Effector memory CD8-positive, alpha-beta T cell (primary cell): ENCODE data around the gene STARD13.

ENCODE experiments used
- ATAC-seq: fragments of 150-1000 bp; cut with Tn5 transposase; replicated peaks from 2 replicates; pipeline ENCODE4 v1.10.0; 2021; ENCODE audit warnings: mild to moderate bottlenecking, moderate library complexity
- DNase-seq, 3 experiments: peaks; one replicate each; pipeline ENCODE4 v3.0.0; 2021
- H3K27ac Mint-ChIP-seq, 2 donors: one replicate each; pipeline ENCODE4 v1.8.0; 2022; ENCODE audit warnings: mild to moderate bottlenecking in 2 of 2, mixed read lengths in 2 of 2, moderate library complexity in 2 of 2
- H3K27me3 Mint-ChIP-seq, 2 donors: one replicate each; pipeline ENCODE4 v1.8.0; 2022; ENCODE audit warnings: mixed read lengths in 2 of 2
- H3K36me3 Mint-ChIP-seq: one replicate; pipeline ENCODE4 v1.8.0; 2022; ENCODE audit warnings: mild to moderate bottlenecking, moderate library complexity, mixed read lengths; ENCODE audit not compliant: insufficient read depth
- H3K4me1 Mint-ChIP-seq, 2 donors: one replicate each; pipeline ENCODE4 v1.8.0; 2022; ENCODE audit warnings: low read depth in 2 of 2, mixed read lengths in 2 of 2
- H3K4me3 Mint-ChIP-seq, 2 donors: one replicate each; pipeline ENCODE4 v1.8.0; 2022; ENCODE audit warnings: mild to moderate bottlenecking in 2 of 2, mixed read lengths in 2 of 2, moderate library complexity in 2 of 2
- H3K9me3 Mint-ChIP-seq, 2 donors: one replicate each; pipeline ENCODE4 v1.8.0; 2022; ENCODE audit warnings: mixed read lengths in 2 of 2

Gene STARD13

DNA sequence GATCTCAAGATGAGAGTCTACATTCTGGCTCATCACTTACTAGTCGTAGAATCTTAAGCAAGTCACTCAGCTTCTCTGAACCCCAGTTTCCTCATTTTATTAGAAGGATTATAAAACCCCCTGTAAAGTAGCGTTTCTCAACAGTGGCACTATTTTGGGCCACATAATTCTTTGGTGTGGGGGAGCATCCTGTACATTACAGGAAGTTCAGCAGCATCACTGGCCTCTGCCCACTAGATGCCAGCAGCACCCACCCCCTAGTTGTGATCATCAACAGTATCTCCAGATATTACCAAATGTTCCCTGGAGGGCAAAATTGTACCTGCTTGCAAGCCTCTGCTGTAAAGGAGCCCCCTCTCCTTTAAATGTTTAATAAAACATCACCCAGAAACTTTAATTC, 22.6 kb downstream of the STARD13 start:
- no peaks in the 10 kb centered on the region for H3K36me3 Mint-ChIP-seq
- H3K4me1 Mint-ChIP-seq, result no peaks in the 10 kb centered on the region
- peaks cover 27 to 39% of the 10 kb centered on the region in 2 donors for H3K27me3 Mint-ChIP-seq
- DNase-seq (no peak), ATAC-seq (no peak)
- no peak overlapping the region for H3K27ac Mint-ChIP-seq
- no peak overlapping the region for H3K4me3 Mint-ChIP-seq
- no peaks in the 10 kb centered on the region for H3K9me3 Mint-ChIP-seq

GRCh38 chr13:33262594-33262993, 23.0 kb downstream of the STARD13 start:
- H3K36me3 Mint-ChIP-seq, result no peaks in the 10 kb centered on the region
- H3K4me1 Mint-ChIP-seq, result no peaks in the 10 kb centered on the region
- no peaks in the 10 kb centered on the region for H3K9me3 Mint-ChIP-seq
- no peak overlapping the region for H3K27ac Mint-ChIP-seq
- no peak for ATAC-seq
- H3K27me3 Mint-ChIP-seq, result peaks cover 24 to 36% of the 10 kb centered on the region in 2 donors
- no peak overlapping the region for H3K4me3 Mint-ChIP-seq
- DNase-seq, result no peak

- ATAC-seq, result no peak
- Mint-ChIP-seq H3K27ac (no peak overlapping the region), H3K9me3 (no peaks in the 10 kb centered on the region)
Measured at GRCh38 chr13:33262062-33262487, 23.5 kb downstream of the STARD13 start.

GRCh38 chr13:33261387-33262061, 24.0 kb downstream of the STARD13 start:
- no peak overlapping the region for H3K4me3 Mint-ChIP-seq
- no peak overlapping the region for H3K27ac Mint-ChIP-seq
- peaks cover 14 to 25% of the 10 kb centered on the region in 2 donors for H3K27me3 Mint-ChIP-seq
- DNase-seq, result no peak
- no peaks in the 10 kb centered on the region for H3K4me1 Mint-ChIP-seq
- H3K36me3 Mint-ChIP-seq, result no peaks in the 10 kb centered on the region
- no peaks in the 10 kb centered on the region for H3K9me3 Mint-ChIP-seq
- no peak for ATAC-seq

More at GRCh38 chr13:33262062-33262487, 23.5 kb downstream of the STARD13 start:
- Mint-ChIP-seq H3K36me3 (no peaks in the 10 kb centered on the region), H3K27me3 (peaks cover 19 to 31% of the 10 kb centered on the region in 2 donors), H3K4me1 (no peaks in the 10 kb centered on the region), H3K4me3 (no peak overlapping the region)
- DNase-seq, result no peak

GRCh38 chr13:33260168-33261098, 25.1 kb downstream of the STARD13 start:
- Mint-ChIP-seq H3K27me3 (peaks cover 14 to 22% of the 10 kb centered on the region in 2 donors), H3K4me3 (no peak overlapping the region), H3K36me3 (no peaks in the 10 kb centered on the region), H3K27ac (no peak overlapping the region), H3K9me3 (no peaks in the 10 kb centered on the region), H3K4me1 (no peaks in the 10 kb centered on the region)
- ATAC-seq, result no peak
- DNase-seq, result no peak

DNA sequence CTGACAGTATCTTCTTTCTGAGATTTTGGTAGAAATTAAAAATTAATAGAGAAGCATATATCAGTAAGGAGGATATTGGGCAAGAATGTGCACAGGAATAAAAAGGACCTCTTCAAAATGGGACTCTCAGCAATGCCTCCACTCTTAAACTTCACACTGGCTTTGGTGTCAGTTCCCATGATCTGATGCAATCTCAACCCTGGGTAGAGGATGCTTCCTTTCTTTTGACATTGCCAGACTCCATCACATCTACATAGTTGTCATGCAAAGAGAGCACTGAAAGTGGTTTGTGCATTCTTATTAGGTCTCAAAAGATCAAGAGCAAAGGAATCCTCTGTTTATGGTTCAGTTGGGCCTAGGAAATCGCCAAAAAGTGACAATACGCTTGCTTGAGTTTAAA, 26.3 kb downstream of the STARD13 start:
- ATAC-seq, result no peak
- peaks cover 11 to 20% of the 10 kb centered on the region in 2 donors for H3K27me3 Mint-ChIP-seq
- DNase-seq, result no peak
- no peaks in the 10 kb centered on the region for H3K9me3 Mint-ChIP-seq
- no peaks in the 10 kb centered on the region for H3K4me1 Mint-ChIP-seq
- no peaks in the 10 kb centered on the region for H3K36me3 Mint-ChIP-seq
- H3K27ac Mint-ChIP-seq, result no peak overlapping the region
- H3K4me3 Mint-ChIP-seq, result no peak overlapping the region

DNA sequence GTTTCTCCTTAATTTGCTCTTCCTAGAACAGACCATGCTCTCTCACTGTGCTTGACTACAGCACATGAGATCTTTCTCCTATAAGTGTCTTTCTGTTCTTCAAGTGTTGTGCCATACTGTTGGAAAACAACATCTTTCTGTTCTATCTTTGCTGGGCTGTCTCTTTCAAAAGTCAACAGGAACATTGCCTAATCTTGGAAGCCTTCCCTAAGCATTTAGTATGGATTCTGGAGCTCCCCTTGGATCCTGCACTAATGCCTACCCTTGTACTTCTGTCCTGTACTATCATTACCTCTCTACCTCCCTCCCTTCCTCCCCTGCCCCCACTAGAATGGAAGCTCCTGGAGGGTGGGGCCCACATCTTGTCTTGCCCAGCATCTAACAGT, 26.8 kb downstream of the STARD13 start:
- no peak overlapping the region for H3K27ac Mint-ChIP-seq
- no peak overlapping the region for H3K4me3 Mint-ChIP-seq
- ATAC-seq (no peak), DNase-seq (no peak)
- H3K36me3 Mint-ChIP-seq, result no peaks in the 10 kb centered on the region
- peaks cover 7 to 20% of the 10 kb centered on the region in 2 donors for H3K27me3 Mint-ChIP-seq
- H3K9me3 Mint-ChIP-seq, result no peaks in the 10 kb centered on the region
- no peaks in the 10 kb centered on the region for H3K4me1 Mint-ChIP-seq

DNA sequence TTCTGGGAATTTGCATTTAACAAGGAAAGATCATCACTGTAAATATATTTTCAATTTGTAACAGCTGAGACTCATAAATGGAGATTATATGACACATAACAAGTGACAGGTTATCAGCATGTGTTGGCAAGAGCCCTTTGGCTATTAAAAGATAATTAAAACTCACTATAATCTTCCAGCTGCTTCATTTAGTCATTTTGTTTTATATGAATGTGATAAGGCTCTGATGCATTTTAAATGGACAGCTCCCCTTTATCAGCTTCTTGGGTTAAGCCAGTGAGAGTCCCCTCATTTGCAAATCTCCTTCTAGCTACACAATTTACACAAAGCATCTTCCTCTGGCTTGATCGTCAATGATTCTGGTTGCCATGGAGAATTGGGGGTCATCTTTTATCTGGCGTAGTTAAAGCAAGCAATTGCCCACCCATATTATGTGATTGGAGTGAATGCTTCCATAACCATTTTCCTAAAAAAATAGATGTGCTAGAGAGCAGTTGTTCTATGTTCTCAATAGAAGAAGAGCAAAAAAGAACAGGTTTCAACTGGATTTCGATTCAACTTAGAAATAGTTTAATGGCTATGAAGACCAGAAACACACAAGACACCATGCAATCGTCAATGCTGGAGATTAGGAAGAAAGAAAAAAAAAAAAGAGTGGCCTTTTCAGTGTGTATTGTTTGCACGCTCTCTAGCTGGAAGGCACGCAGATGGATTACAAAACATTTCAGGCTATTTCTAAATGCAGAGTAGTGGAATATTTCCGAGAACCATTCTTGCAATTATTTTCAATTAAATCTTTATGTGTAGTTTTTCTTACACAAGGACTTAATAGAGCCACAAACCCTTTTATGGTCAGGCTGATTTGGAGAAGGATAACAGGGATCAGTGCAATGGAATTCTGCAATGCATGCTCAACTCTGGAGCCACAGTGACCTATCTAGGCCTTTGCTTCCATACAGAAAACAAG, 27.4 kb downstream of the STARD13 start:
- DNase-seq (no peak), ATAC-seq (no peak)
- no peak overlapping the region for H3K27ac Mint-ChIP-seq
- peaks cover 11 to 27% of the 10 kb centered on the region in 2 donors for H3K27me3 Mint-ChIP-seq
- H3K9me3 Mint-ChIP-seq, result no peaks in the 10 kb centered on the region
- H3K4me3 Mint-ChIP-seq, result no peak overlapping the region
- no peaks in the 10 kb centered on the region for H3K4me1 Mint-ChIP-seq
- H3K36me3 Mint-ChIP-seq, result no peaks in the 10 kb centered on the region

DNA sequence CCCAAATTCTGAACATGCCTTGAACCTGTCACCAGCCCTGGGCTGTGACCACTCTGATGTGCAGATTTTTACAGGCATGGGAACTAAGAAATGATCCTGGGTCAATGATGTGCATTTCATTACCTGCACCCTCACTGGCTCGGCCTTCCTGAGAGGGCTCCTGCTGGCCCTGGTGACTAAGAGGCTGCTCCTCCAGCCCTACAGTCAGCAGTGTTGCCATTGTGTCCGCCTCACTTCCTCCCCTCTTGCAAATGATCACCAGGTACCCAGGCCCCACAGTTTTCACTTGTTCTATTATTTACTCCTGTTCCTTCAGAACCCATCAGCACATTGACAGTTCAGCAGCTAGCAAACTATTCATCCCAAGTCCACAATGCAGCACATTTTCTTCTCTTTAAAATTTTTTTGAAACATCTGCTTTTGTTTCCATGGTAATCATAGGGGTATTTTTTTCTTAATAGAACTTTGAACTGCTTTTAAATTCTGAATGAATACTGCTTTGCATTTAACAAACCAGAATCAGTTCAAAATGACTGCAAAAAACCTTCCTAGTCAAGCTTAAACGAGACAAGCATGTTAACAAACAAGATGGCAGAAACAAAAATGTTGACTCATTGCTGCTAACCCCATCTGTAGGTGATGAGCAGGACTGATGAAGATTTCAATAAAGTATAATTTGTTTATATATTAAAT, 29.3 kb downstream of the STARD13 start:
- no peak overlapping the region for H3K4me3 Mint-ChIP-seq
- no peak overlapping the region for H3K27ac Mint-ChIP-seq
- H3K4me1 Mint-ChIP-seq, result no peaks in the 10 kb centered on the region

DNA sequence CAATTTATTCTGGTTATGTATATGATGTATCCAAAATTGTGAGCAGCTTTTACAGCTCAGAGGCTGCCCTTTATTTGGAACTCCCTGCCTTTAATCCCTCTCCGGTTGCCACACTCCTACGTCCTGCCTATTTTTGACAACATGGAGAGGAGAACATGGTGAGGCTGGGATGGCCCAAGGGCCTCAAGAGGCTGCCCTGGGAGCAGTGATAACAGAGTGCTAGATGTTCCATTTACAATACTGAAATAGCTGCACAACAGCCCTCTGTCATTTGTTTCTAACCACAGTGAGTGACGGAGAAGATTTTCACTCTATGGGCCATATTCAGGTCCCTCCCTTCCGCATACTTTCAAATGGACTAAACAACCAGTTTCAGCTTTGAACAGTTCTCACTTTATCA, 33.4 kb downstream of the STARD13 start:
- Mint-ChIP-seq H3K9me3 (no peaks in the 10 kb centered on the region), H3K4me1 (no peaks in the 10 kb centered on the region), H3K36me3 (no peaks in the 10 kb centered on the region), H3K4me3 (no peak overlapping the region), H3K27ac (no peak overlapping the region), H3K27me3 (peaks cover 17 to 33% of the 10 kb centered on the region in 2 donors)
- no peak for DNase-seq
- ATAC-seq, result no peak

More for the DNA sequence above, 29.3 kb downstream of the STARD13 start:
- no peak for ATAC-seq
- no peaks in the 10 kb centered on the region for H3K36me3 Mint-ChIP-seq
- DNase-seq, result no peak
- H3K9me3 Mint-ChIP-seq, result no peaks in the 10 kb centered on the region
- H3K27me3 Mint-ChIP-seq, result peaks cover 20 to 35% of the 10 kb centered on the region in 2 donors

DNA sequence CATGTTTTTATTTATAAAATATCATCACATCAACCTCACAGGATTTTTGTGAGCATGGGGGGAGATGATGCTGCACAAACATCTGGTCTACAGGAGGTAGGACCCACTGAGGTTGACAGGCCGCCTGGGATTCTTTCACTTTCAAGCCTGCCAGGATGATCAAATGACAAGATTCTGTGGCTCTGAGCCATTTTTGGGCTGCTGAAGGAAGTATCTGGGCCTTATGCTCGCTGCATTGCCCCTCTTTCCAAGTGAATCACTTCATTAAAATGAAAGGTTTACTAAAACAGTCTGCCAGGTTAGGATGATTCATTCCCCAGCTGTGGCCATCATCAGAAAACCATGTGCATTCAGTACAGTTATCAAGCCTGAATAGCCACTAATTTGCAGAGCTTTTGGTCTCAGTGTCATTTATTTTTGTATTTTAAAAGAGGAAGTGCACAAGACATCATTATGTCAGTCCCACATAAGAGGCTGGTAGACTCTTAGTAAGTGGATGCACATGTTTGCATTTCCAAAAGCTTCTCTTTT, 34.4 kb downstream of the STARD13 start:
- H3K4me1 Mint-ChIP-seq, result no peaks in the 10 kb centered on the region
- H3K4me3 Mint-ChIP-seq, result no peak overlapping the region
- no peaks in the 10 kb centered on the region for H3K9me3 Mint-ChIP-seq
- H3K36me3 Mint-ChIP-seq, result no peaks in the 10 kb centered on the region
- H3K27ac Mint-ChIP-seq, result no peak overlapping the region
- ATAC-seq, result no peak
- DNase-seq, result no peak
- peaks cover 23 to 33% of the 10 kb centered on the region in 2 donors for H3K27me3 Mint-ChIP-seq

GRCh38 chr13:33250609-33251008, 34.9 kb downstream of the STARD13 start:
- no peaks in the 10 kb centered on the region for H3K4me1 Mint-ChIP-seq
- no peaks in the 10 kb centered on the region for H3K36me3 Mint-ChIP-seq
- H3K9me3 Mint-ChIP-seq, result no peaks in the 10 kb centered on the region
- H3K27me3 Mint-ChIP-seq, result peaks cover 23 to 33% of the 10 kb centered on the region in 2 donors
- DNase-seq, result no peak
- H3K4me3 Mint-ChIP-seq, result no peak overlapping the region
- H3K27ac Mint-ChIP-seq, result no peak overlapping the region
- no peak for ATAC-seq
